Measurements from ENCODE around the gene ABCC1.

GRCh38 chr16:15966836-15967546 is 17.6 kb downstream of the ABCC1 start:
- TF ChIP-seq, protein P1, sequence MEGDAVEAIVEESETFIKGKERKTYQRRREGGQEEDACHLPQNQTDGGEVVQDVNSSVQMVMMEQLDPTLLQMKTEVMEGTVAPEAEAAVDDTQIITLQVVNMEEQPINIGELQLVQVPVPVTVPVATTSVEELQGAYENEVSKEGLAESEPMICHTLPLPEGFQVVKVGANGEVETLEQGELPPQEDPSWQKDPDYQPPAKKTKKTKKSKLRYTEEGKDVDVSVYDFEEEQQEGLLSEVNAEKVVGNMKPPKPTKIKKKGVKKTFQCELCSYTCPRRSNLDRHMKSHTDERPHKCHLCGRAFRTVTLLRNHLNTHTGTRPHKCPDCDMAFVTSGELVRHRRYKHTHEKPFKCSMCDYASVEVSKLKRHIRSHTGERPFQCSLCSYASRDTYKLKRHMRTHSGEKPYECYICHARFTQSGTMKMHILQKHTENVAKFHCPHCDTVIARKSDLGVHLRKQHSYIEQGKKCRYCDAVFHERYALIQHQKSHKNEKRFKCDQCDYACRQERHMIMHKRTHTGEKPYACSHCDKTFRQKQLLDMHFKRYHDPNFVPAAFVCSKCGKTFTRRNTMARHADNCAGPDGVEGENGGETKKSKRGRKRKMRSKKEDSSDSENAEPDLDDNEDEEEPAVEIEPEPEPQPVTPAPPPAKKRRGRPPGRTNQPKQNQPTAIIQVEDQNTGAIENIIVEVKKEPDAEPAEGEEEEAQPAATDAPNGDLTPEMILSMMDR (conservative IDR thresholded peaks at IDR 0.05; ENCODE audit: low read length) = no peak
- no peak for TF ChIP-seq EZH2phosphoT487 (IDR thresholded peaks at IDR 0.05; ENCODE audit: borderline replicate concordance)

Measured in Loucy (cell line).